Stimulated activated CD8-positive, alpha-beta memory T cell treated with anti-CD3 and anti-CD28 coated beads, Interleukin-12 subunit alpha, Interleukin-12 subunit beta, amount 100 ng/mL, for 1 hour (primary cell): ENCODE measurements around the gene C13orf46.
"Not testable (repeated sequence)": the region's sequence is repeated elsewhere in the genome, so short reads cannot be mapped to it uniquely, and the experiment has no call there.

ENCODE experiments used
- DNase-seq: peaks from one replicate; pipeline ENCODE4 v3.0.0-alpha.2; 2020; ENCODE audit warnings: low read depth

C13orf46 gene

DNA sequence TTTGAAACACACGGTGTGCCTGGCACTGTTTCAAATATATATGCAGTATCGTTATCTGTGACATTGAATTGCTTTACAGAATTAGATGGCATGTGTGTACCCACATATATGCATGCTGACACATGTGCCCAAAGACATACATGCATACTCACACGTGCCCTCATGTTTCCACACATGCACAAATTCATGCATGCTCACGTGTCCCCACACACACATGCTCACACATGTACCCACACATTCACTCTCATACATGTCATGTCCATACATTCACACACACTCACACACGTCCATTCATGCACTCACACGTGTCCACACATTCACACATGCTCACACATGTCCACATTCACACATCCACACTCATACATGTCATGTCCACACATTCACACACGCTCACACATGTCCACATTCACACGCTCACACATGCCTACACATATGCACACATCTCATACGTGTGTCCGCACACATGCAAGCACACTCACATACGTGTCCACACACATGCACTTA lies 17.9 kb upstream of the C13orf46 start:
- no peak for DNase-seq

DNA sequence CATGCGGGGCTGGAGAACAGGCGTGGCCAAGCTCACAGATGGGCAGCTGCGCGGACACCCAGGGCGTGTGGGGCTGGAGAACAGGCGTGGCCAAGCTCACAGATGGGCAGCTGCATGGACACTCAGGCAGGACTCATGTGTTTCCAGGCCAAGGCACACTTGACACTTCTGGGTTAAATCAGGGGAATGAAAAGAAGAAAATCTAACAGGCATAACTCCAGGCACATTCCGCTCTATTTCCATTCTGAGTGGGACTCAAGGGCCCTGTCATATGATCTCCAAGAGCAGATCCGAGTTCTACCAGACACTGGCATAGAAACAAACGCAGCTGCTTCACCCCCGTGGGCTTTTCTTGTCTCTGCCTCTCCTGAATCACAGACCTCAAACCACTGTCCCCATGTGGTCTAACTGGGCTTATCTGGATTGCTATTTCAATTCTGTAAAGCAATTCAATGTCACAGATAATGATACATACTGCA lies 17.4 kb upstream of the C13orf46 start:
- no peak for DNase-seq

DNA sequence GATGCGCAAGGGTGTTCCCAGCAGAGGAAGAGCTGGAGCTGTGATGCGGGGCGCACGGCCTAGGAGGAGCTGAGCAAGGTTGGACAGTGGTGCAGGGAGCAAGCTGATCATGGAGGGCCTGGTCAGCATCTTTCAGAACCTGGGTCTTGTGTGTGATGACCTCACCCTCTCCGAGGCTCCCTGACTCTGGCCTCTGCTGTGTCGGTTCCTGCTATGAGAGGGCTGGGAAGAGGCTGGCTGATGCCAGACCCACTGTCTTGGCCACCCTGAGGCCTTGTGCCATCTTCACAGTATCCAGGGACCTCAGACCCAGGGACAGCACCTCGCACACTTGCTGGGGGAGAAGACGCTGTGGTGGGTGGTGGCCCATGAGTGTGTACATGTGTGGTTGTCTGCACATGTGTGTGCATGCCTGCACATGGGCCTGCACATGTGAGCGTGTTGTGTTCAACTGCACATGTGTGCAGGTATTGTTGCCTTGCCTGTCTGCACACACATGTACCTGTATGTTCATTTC lies 16.5 kb upstream of the C13orf46 start:
- no peak for DNase-seq

DNA sequence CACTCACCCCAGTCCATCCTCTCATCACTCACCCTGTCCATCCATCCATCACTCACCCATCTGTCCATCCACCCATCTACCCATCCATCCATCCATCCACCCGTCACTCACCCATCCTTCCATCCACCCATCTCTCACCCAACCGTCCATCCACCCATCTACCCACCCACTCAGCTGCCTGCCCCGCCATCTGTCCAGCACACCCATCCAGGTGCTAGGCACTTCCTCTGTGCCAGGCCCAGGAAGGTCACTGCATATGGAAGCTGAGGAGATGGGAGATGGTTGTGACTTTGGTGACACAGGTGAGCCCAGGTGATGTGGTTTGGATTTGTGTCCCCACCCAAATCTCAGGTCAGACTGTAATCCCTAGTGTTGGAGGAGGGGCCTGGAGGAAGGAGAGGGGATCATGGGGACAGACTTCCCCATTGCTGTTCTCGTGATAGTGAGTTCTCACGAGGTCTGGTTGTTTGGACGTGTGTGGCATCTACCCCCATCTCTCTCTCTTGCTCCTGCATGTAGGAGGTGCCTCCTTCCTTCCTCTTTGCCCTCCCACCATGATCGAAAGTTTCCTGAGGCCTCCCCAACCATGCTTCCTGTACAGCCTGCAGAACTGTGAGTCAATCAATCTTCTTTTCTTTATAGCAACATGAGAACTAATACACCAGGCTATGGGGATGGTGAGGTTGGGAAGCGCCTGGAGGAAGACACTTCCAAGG lies 15.9 kb upstream of the C13orf46 start:
- no peak for DNase-seq

DNA sequence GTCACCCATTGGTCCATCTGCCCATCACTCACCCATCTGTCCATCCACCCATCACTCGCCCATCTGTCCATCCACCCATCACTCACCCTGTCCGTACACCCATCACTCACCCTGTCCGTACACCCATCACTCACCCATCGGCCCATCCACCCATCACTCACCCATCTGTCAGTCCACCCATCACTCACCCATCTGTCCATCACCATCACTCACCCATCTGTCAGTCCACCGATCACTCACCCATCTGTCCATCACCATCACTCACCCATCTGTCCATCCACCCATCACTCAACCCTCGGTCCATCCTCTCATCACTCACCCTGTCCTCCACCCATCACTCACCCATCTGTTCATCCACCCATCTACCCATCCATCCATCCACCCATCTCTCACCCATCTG lies 15.0 kb upstream of the C13orf46 start:
- not testable (repeated sequence) for DNase-seq

DNA sequence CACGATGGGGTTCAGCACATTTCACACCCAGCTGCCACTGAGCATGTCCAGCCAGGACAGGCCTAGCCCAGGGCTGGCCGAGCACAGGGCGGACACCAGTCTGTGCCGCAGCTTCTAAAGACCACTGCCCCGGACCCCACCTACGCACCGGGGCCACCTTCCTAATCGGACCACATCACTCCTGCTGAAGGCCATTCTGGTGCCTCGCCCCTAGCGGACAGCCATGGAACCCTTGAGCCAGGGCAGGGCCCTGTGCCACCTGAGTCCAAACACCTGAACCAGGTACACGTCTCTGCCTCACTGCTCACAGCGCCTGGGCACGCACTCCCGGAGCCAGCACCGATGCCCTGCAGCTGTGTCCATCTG lies 8.4 kb upstream of the C13orf46 start:
- no peak for DNase-seq

DNA sequence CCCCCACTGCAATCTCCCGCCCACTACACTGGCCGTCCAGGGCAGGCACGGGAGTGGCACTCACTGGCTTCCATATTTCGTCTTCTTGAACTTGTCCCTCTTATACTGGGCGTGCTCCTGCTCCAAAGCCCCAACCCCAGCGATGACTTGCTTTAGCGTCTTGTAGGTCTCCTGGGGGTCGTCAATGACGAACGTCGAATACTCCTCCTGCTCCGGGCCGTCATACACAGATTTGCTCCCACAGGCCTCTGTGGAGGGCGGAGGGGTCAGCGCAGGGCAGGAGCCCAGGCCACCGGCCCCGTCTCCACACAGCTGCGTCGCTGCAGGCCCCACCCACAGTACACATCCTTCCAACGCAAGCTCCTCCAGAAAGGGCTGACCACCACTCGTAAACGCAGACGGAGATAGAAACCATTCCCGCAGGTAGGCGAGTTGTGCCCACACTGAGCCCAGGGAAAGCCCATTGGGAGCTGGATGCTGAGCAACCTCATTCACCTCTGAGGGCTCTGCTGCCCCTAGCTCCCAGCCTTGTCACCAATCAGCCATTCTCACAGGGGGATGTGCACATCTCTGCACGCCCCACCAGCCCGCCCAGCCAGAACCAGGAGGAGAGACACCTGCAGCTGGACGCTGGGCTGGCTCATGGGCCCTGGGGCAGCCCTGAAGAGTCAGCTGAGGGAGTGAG lies 7.9 kb upstream of the C13orf46 start:
- no peak for DNase-seq

DNA sequence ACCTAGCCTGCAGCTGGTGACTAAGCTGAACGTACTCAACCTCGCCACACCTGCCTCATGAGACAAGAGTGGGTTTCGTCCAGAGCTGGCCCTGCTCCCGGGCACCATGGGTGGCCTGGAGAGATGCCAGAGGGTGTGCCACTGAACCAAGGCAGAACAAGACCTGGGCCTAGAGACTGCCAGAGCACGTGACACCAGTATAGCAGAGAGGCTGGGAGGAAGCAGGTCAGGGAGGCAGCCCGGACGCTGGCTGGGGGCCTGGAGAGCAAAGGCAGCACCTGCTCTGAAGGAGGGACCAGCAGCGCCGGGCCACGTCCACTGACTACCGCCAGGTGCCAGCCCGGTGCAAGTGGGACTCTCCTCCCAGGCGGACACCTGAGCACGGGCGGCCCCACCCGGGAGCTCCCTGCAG lies 7.3 kb upstream of the C13orf46 start:
- no peak for DNase-seq

DNA sequence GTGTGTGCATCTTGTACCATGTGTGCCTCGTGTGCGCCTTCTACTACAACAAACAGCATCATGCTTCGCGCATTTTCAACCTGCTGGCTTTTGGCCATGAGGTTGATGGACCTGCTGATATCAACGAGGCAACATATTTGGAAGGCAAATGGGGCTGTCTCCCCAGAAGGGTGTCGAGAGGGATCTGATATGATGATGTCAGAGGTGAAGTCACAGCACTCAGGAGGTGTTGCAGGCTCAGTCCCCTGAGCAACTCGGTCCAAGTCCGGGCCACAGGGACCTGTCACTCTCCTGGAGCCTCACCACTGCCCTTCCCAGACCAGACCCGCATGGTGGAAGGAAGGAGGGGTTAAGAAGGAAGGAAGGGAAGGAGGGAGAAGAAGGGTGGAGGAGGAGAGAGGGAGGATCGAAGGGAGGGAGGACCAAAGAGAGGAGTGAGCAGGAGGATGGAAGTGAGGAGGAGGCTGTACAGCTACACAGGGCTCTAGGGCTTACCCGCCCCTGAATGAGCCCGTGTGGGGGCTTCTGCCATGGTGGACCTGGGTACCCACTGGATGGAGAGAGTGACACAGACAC lies 6.7 kb upstream of the C13orf46 start:
- no peak for DNase-seq

DNA sequence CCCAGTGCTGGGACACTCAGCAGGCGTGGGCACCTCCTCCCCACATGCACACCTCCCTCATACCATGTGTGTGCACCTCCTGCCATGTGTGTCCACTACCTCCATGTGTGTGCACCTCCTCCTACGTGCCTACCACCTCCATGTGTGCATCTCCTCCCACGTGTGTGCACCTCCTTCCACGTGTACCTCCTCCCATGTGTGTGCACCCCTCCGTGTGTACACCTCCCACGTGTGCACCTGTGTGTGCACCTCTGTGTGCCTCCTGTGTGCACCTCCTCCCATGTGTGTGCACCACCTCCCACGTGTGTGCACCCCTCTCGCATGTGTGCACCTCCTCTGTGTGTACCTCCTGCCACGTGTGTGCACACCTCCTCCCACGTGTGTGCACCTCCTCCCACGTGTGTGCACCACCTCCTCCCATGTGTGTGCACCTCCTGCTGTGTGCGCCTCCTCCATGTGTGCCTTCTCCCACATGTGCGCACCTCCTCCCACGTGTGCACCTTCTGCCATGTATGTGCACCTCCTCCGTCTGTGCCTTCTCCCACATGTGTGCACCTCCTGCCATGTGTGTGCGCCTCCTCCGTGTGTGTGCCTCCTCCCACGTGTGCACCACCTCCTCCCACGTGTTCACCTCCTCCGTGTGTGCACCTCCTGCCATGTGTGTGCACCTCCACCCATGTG lies 6.1 kb upstream of the C13orf46 start:
- DNase-seq = no peak

DNA sequence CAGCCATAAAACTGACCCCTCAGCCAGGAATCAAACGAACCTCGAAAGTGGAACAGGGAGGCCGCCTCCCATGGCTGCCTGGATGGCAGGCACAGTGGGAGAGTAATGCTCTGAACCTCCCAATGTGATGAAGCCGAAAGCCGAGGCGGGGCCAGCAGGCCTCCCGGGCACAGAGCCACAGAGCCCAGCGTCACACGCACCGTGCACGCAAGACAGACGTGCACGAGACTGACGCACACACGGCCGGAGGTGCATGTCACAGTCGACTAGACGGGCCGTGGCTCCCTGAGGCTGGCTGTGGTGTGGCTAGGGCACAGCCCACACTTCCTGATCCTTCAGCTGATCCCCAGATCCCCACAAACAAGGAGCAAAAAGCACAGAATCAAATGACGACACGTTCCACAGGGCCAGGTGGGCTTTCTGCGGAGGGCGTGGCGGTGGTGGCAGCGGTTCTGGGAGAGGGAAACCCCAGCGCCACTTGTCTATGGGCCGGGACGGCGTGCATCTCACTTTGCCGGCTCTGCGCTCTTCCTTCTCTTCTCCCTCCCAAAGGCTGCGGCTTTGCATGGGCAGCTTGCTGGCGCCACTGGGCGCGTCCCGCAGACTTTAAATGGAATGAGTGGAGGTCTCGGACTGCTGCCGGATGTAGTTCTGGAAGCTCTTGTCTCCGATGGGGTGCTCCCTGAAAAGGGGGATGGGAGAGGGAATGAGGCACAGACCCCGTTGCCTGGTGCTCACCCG lies 5.0 kb upstream of the C13orf46 start:
- DNase-seq = no peak

DNA sequence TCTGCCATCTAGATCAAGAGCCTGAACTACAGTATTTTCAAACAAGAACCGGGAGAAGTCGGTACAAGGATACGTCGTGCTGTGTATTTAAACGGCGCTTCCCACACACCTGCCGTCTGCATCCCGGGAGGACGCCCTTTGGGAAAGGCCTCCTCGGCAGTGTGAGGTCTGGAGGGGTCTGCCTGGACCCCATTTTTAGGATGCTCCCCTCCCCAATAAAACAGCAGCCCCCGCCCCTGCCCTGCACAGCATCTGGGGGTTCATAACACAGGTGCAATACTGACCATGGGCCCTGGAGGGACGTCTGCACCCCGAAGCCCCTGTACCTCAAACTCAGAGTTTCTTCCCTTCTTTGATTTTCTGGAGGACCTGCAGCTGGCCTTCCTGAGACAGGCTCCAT lies 4.1 kb upstream of the C13orf46 start:
- no peak for DNase-seq

DNA sequence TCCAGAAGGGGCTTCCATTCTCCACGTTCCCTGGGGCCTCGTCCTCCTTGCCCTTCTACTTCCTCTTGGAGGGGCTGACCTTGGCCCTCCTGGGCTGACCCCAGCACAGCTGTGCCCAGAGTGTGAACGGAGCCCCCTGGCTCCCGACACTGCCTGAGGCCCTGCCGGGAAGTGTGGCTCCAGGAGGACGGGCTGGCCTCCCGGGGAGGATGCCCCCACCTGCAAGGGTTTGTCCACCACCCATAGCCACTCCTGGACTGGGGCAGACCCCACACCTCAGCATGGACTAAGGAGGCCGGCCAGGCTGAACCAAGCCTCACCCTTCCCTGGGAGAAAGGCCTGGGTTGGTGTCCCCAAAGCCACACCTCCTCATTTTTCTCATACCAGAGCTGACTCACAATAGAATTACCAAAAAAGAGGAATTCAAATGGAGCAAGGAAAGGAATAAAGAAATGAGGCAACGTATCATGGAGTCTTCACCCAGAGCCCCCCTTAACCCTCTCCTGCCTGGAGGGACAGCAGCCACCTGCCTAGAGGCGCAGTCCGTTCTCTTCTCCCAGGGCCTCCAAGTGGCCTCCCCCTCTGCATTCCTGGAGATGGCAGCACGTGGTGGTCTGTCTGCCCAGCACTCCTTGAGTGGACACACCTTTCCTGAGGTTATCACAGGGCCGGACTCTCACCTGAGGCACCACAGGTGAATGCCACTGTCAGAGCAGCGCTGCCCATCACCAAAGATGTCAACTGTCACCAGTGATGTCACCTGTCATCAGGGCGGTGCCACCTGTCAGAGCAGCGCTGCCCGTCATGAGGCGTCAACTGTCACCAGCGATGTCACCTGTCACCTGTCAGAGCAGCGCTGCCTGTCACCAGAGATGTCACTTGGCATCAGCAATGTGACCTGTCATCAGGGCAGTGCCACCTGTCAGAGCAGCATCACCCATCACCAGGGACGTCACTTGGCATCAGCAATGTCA lies 3.1 kb upstream of the C13orf46 start:
- DNase-seq = no peak

DNA sequence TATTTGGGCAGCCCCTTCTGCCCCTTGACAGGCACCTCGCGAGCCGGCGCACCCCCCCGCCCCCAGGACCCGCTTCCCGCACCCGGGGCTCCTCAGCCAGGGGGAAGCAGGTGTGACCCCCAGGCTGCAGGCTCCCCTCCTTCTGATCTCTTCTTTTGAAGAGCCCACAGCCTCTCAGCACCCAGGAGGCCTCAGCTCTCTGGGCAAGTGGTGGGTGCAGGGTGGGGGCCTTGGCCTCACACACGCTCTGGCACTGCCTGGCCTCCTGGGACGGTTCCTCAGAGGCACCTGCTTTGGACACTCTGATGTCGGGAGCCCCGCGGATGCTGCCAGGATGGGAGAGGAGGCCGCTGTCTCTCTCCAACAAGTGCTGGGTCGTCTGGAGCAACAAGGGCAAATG lies 1.5 kb upstream of the C13orf46 start:
- DNase-seq = no peak

DNA sequence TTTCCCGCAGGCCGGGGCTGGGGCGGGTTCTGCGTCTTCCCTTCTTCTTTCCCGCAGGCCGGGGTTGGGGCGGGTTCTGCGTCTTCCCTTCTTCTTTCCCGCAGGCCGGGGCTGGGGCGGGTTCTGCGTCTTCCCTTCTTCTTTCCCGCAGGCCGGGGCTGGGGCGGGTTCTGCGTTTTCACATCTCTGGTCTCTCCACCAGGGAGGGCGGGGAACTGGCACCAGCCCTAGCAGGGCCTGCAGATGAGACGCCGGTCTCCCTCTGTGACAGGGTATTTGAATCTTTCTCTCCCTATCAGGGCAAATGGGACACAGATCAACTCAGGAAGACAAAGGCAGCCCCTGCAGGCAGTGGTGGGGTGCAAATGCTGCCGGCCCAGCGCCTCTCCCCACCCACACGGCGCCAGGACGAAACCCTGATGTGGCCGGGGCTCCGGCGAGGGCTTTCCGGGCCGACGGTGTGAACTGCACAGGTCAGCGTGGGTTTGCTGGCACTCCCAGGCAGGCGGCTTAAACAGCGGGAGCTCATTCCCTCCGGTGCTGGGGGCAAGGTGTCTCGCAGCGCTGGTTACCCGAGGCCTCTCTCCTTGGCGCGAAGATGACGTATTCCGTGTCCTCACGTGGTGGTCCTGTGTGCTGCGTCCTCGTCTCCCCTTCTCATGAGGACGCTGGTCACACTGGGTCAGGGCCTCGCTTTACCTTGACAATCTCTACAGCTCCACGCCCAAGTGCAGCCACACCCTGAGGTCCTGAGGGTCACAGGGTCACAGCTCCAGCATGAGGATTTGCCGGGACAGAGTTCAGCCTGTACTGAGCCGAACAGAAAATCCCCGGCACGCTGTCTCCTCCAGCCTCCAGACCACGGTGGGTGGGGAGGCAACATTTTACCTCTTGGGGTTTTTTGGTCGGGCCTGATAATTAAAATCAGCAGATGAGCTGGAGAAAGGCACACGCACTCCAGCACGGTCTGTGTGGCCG lies 717 bp upstream of the C13orf46 start:
- no peak for DNase-seq

DNA sequence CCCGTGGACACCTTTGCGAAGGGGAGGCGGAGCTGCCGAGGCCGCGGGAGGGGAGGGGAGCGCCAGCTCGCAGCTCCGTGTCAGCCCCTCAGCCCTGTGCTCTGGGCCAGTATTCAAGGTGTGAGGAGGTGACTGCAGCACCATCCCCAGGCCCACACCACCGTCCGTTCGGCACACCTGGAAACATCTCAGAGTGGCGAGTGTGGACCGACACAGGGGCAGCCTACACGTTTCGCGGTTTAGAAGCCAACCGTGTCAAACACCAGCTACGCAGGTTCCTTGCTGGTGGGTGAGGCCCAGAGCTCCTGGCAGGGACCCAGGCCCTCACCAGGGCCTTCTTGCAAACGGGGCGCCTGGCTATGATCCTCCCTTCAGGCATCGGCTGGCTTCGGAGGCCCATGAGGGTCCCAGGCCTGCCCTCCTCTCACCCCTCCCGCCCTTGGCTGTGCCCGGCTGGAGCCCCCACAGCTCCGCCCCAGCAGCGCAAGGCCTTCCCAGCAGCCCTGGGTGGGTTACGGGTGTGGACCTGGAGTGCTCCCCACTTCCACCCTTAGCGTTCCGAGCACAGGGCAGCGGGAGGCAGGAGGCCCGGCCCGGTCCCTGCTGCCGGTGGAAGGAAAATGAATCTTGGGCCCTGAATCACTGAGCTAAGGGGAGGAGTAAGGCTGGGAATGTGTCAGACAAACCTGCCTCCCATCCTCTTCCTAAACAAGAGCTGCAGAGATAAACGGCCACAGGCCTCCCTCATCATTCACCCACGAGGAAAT lies 1.2 kb downstream of the C13orf46 start:
- no peak for DNase-seq

DNA sequence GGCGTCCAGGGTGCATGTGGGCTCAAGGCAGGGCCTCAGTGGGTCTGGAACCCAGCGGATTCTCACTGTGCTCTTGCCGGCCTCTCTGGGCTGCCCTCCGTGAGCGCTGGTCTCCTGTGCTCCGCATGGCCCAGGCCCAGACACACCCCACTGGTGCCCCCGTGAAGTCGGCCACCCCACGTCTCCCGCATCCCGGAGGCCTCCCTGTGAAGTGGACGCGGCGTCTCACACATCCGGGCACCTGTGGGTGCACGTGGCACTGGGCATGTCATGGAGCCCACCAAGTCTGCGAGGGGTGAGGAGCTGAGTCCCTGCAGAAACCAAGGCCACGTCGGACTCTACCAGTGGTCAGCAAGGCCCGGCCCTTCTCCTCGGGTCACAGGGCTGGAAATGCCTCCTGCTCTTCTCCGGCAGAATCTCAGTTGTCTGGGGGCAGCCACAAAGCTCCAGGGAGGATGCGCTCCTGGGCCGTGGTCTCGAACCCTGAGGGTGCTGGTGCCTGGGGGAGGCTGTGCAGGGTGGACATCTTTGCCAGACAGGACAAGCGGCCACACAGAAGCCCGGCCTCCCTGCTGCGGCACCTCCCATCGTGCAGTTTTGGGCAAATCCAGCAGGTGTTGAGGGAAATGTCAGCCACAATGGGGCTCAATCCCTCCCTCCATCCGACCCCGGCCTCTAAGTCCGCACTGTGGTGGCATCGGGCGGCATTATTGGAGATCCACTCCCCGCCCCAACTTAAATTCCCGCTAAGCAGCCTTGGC lies 2.2 kb downstream of the C13orf46 start:
- no peak for DNase-seq
